Dedifferentiated amniotic fluid mesenchymal stem cell (primary cell): Measurements from ENCODE around the gene MARS1.

ENCODE experiments used
- DNase-seq: peaks from one replicate; pipeline ENCODE4 v3.0.0-alpha.2; 2016; ENCODE audit errors: extremely low spot score

The MARS1 gene

GRCh38 chr12:57528831-57529555, 41.1 kb downstream of the MARS1 start:
- DNase-seq = no peak

DNA sequence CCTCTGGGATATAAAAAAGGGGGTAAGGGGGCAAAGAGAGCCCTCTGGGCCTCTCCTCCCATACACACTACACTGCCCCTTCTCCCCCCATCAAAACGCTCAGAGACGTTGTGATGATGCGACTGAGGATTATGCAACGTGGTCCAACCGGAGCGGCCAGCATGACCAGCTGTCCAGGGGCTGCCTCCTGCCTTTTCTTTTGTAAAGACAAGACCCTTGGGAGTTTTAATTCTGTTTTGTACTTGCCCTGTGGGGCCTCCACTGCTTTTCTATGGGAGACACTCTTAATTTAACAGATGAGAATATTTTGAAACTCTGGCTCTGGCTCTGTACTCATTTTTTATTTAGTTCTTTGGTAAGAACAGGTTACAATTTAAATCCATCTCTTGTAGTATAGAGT, 42.0 kb downstream of the MARS1 start:
- DNase-seq = no peak

GRCh38 chr12:57530396-57531142, 42.7 kb downstream of the MARS1 start:
- no peak for DNase-seq

GRCh38 chr12:57531836-57532235, 44.0 kb downstream of the MARS1 start:
- DNase-seq = no peak

DNA sequence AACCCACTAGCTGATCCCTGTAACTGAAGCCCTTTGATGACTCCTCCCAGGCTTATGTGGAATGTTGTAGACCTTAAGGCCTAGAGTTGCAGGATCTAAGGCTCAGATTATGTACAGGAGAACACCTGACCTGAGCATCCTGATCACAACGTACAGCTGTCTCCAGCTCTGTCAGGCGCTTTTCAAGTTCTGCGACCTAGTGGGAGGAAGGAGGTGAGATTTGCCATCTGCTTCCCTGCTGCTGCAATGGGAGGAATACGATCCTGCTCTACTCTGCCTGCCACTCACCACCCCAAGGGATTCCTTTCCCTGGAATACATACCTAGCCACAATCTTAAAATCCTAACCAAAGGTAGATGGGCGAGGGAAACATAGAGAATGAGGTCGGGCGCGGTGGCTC, 45.2 kb downstream of the MARS1 start:
- no peak for DNase-seq

DNA sequence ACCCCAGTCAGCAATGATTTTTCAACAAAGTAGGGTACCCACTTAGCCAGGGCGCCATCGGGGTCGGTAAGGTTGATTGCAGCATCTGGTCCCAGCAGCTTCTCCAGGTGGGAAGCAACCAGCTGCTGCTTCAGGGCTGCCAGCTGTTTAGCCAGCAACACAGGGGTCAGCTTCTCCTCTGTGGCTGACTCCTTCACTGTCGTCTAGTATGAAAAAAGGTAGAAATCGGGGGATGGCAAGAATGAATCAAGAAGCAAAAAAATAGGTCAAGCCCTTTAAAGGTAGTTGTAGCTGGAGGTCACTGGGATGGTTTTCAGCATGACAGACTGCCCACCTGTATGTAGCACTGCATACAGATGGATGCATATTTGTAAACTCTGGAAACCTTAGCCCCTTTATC, 46.4 kb downstream of the MARS1 start:
- no peak for DNase-seq

GRCh38 chr12:57534991-57535543, 47.2 kb downstream of the MARS1 start:
- no peak for DNase-seq

DNA sequence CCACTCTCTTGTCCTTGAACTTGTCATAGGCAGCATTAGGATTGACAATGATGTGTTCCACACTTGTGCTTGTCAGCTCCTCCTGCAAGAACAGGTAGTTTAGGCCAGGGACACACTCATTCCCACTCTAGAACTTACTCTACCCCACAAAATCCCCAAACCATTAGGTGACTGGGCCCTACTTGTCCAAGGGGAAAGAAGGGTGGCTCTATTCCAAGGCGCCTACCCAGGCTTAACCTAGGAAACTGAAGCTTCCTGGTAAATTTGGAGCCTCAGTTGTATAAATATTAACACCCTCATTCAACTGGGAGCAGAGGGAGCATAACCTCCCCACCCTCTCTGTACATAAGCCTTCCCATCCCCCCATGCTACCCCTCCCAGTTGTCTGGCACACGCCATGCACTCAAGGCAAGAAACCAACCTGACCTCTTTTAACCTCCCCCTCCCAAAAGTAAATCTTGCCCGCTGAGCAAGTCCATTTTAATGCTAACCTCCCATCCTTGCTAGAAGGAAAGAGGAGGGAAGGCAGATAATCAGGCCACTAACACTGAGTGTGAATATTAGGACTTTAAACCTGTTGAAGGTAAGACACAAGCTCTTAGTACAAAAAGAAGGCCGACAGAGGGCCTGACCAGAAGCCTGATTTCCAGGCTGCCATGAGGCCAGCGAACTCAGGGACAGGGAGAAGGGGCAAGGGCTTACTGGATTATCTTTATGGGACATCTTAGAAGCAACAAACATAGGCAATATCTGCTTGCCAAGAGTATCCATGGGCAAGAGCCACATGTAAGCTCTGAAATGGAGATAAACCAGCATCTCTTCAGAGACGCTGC, 48.1 kb downstream of the MARS1 start:
- DNase-seq = no peak

DNA sequence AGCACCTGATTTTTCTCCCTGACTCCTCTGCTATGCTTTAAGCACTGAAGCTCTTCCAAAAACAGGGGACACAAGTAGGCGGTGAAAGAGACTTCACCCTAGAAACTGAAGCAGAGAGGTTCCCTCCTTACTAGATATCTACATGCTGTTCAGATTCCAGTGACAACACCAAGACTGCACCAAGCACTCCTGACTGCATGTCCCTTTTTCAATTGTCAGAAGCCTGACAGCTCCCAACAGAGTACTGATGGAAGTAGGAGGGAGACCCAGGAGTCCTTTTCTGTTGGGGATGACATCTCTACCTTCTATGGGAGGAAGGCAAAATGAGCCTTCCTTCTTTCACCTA, 48.7 kb downstream of the MARS1 start:
- DNase-seq = no peak

GRCh38 chr12:57539134-57539768, 51.4 kb downstream of the MARS1 start:
- DNase-seq = no peak

- DNase-seq = no peak
Measured at GRCh38 chr12:57541001-57541400, 53.1 kb downstream of the MARS1 start.

DNA sequence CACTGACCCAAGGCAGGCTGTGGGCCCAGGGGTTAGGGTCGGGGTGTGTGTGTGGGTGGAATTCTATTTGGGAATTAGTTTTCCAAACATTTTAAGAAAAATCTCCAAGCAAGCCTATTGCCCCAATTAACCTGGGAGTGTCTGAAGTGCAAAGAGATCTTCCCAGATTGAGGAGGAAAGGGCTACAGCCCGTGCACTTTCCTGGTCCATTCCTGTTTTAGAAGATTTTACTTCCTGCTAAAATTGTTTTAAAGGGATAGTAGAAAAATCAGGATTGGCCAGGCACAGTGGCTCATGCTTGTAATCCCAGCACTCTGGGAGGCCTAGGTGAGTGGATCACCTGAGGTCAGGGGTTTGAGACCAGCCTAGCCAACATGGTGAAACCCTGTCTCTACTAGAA, 53.8 kb downstream of the MARS1 start:
- DNase-seq = no peak

DNA sequence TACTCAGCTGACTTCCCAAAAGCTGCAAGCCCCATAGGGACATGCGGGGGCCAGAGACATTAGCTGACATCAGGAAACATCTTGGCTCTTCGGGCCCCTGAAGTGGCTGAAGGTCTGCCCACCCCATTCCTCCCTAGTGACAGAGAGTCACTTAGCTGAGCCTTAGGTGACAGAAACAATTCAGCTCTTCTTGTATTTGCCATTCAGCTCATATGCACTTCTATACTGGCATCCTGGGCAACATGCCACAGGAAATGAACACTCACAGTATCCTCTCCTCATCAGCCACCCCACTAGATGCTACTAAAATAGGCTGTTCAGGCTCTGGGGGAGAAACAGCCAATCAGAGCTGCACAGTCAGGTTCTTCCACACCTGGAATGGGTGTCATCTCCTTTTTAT, 55.7 kb downstream of the MARS1 start:
- no peak for DNase-seq

- no peak for DNase-seq
Measured at GRCh38 chr12:57545809-57546437, 58.1 kb downstream of the MARS1 start.

DNA sequence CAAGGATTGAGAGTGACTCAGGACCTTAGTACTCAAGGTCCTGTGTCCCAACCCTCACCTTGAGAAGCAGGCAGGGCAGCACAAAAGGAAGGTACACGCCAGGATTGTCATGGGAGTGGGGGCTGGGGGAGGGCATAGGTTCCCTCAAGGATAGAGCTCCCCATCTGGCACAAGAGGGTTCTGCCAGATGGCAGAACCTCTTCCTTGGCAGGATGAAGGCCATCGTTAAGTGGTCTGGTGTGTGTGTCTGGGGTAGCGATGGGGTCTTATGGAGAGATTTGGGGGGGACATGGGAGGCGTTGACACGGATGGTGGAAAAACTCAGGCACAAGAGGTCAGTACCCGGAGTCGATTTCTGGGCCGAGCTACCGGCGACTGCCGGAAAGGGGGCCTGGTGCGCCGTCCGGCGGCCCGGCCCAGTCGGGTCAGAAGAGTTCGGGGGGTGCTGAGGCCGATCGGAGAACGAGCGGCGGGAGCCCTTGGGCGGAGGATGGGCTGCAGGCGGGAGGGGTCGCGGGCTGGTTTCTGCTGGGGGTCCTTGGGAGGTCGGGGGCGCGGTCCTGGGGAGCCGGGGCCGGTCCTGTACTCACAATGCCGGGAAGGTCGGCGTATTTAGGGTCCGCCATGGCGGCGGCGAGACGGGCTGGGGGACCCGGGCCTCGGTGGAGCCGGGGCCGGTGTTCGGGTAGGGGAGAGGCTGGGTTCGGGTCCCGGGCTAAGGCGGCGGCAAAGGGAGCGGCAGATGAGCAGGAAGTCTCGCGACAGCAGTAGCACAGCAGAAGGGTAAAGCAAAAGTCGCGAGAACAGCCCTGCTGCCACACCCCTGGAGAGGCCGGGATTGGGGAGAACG, 58.8 kb downstream of the MARS1 start, which contains the start of gene DCTN2:
Gene DCTN2, minus strand, starts transcription at position 755 of the 850 bp plus-strand sequence. Its CDS starts 129 bp downstream, at position 626.
- DNase-seq = peak; percentile 98

GRCh38 chr12:57547288-57548012, 59.6 kb downstream of the MARS1 start:
- DNase-seq = no peak

DNA sequence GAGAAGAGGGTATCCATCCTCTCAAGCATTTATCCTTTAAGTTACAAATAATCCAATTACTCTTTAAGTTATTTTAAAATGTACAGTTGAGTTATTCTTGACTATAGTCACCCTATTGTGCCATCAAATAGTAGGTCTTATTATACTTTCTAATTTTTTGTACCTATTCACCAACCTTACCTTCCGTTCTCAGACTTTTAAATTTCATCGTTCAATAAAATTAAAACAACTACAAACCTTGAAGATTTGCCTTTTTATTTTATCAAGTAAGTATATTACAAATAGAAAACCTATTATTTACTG, 60.1 kb downstream of the MARS1 start:
- DNase-seq = no peak

DNA sequence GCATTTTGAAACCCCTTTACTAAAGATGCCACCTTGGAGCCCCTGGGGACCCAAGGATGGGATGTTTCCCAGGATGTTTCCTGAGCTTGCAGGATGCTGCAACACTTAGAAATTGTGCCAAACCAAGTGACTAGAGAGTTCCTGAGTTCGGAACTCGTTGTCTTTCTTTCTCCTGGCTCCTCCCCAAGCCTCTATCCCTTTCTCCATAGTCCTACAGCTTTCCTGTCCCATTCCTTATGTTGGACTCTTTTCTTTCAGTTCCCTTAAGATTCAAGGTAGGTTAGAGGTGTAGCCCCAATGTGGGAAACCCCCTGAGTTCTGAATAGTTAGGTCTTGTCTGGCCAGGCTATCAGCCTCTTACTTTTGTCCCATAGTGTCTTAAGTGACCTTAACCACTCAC, 60.6 kb downstream of the MARS1 start:
- no peak for DNase-seq

DNA sequence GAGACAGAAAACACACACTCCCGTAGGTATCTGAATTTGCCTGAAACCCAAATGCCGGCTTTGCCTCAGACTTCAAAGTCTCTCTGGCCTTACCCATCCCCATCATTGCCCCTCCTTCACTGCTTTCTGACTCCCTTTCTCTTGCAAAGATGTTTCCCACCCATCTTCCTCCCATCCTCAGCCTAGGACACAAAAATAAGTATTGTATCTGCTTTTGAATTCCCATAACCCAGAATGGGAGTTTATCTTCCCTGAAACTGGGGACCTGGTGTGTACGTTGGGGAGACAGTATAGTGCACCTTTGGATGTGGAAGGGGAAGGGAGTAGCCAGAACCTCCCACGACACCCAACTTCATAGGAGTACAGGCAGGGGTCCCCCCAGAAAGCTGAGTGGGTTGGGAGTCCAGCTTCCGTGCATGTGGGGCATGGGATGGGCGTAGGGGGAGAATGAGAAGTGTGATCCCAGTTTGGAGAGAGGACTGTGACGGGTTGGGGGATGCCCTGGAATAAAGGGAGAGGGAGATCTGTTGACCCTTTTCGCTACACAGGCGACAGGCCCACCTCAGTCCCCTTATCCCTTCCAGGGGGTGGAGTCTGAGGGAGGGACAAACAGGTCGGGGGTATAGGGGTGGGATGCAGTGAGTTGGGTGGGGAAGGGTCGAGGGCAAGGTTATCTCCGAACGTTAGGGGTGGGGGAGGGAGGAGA, 61.5 kb downstream of the MARS1 start:
- no peak for DNase-seq
